ENCODE measurements around the gene PUS1. TPM values are rescaled to one million over a fixed set of nuclear protein-coding genes. Genes with fewer than 3 reads are reported as not detected.
"Not testable (repeated sequence)": the region's sequence is repeated elsewhere in the genome, so short reads cannot be mapped to it uniquely, and the experiment has no call there.

PUS1 gene
- total RNA-seq, 1 experiment from 2014 or later: 117 TPM

GRCh38 chr12:131883521-131883900, 45.6 kb upstream of the PUS1 start:
- Mint-ChIP-seq H3K27ac (no peak overlapping the region; a peak in 1 of 7 replicates), H3K9me3 (peaks cover 20 to 21% of the 10 kb centered on the region in 2 experiments), H3K36me3 (ENCODE audit: insufficient read depth in 1 of 3, low read depth in 3 of 3) (peaks cover 3 to 8% (median 6%) of the 10 kb centered on the region in 3 experiments; a peak in 4 of 7 replicates), H3K27me3 (ENCODE audit: low read depth) (peaks cover 4% of the 10 kb centered on the region), H3K4me1 (peaks cover 30 to 37% of the 10 kb centered on the region in 2 experiments), H3K4me3 (no peak overlapping the region)
- WGBS (ENCODE audit: extremely low coverage, insufficient read length, low lambda C conversion rate): no CpG with 5 or more reads among the region's 4 CpGs
- Histone ChIP-seq H3K27ac (ENCODE audit: insufficient read length, low read depth, low read length) (no peak overlapping the region), H3K56ac (ENCODE audit: insufficient read length, low read depth, low read length) (no peak overlapping the region), H2BK5ac (ENCODE audit: insufficient read length, low read length) (no peak overlapping the region), H3T11ph (ENCODE audit: low read length) (no peak overlapping the region), H2BK12ac (ENCODE audit: insufficient read length, low read depth, low read length) (no peak overlapping the region), H3K79me2 (ENCODE audit: insufficient read depth, low read length) (no peaks in the 10 kb centered on the region), H2BK120ac (ENCODE audit: low read depth, low read length, poor library complexity, severe bottlenecking) (no peak overlapping the region), H3K23ac (ENCODE audit: insufficient read length, low read depth, low read length) (no peak overlapping the region), H4K20me1 (ENCODE audit: control insufficient read depth, insufficient read depth, insufficient read length) (no peaks in the 10 kb centered on the region), H3K18ac (ENCODE audit: insufficient read length, low read depth, low read length) (no peak overlapping the region), H3K4ac (ENCODE audit: low read depth, low read length) (no peak overlapping the region), H3K14ac (ENCODE audit: insufficient read depth, low read length) (no peak overlapping the region; the same call in 1 of the 2 replicates), H2BK20ac (ENCODE audit: low read depth, low read length, poor library complexity, severe bottlenecking) (no peak overlapping the region), H4K91ac (ENCODE audit: insufficient read length, low read depth, low read length) (no peak overlapping the region), H4K8ac (replicated peaks; ENCODE audit: insufficient read length, low read depth, low read length) (no peak overlapping the region), H4K5ac (ENCODE audit: insufficient read length, low read depth, low read length) (no peak overlapping the region), H3K9ac (ENCODE audit: extremely low read depth, insufficient read length, low read length) (no peak overlapping the region), H2AK5ac (ENCODE audit: insufficient read length, low read length) (no peak overlapping the region), H3K79me1 (ENCODE audit: insufficient read depth, low read depth, low read length, poor library complexity, severe bottlenecking) (no peaks in the 10 kb centered on the region), H3K27me3 (ENCODE audit: insufficient read depth, low read length) (no peaks in the 10 kb centered on the region), H2BK15ac (ENCODE audit: low read depth, low read length) (no peak overlapping the region), H3K23me2 (ENCODE audit: insufficient read length, low read depth, low read length, poor library complexity, severe bottlenecking) (no peaks in the 10 kb centered on the region), H3K4me2 (ENCODE audit: insufficient read depth, insufficient read length, low read length) (no peak overlapping the region), H3K9me3 (ENCODE audit: control insufficient read depth, low read depth, low read length) (no peaks in the 10 kb centered on the region), H2AFZ (ENCODE audit: low read length) (no peak overlapping the region), H3K4me1 (ENCODE audit: insufficient read depth, low read length) (no peaks in the 10 kb centered on the region; the same call in 1 of the 2 replicates)
- TF ChIP-seq CTCF (conservative IDR thresholded peaks at IDR 0.05): no peak
- no peak for DNase-seq

DNA sequence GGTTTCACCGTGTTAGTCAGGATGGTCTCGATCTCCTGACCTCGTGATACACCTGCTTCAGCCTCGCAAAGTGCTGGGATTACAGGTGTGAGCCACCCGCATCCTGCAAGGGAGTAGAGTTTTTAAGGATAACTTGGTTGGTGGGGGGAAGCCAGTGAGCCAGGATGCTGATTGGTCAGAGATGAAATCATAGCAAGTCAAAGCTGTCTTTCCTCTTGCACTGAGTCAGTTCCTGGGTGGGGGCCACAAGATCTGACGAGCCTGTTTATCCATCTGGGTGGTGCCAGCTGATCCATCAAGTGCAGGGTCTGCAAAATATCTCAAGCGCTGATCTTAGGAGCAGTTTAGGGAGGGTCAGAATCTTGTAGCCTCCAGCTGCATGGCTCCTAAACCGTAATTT, 44.0 kb upstream of the PUS1 start:
- not testable (repeated sequence) for H3K56ac ChIP-seq (ENCODE audit: insufficient read length, low read depth, low read length); H3K79me2 ChIP-seq (ENCODE audit: insufficient read depth, low read length); DNase-seq; H3K23ac ChIP-seq (ENCODE audit: insufficient read length, low read depth, low read length); H4K8ac ChIP-seq (replicated peaks; ENCODE audit: insufficient read length, low read depth, low read length); H3K4me2 ChIP-seq (ENCODE audit: insufficient read depth, insufficient read length, low read length); H3K27me3 Mint-ChIP-seq (ENCODE audit: low read depth); H3K4me1 ChIP-seq (ENCODE audit: insufficient read depth, low read length); H3K9me3 ChIP-seq (ENCODE audit: control insufficient read depth, low read depth, low read length); H2AK5ac ChIP-seq (ENCODE audit: insufficient read length, low read length); H2BK20ac ChIP-seq (ENCODE audit: low read depth, low read length, poor library complexity, severe bottlenecking); H4K5ac ChIP-seq (ENCODE audit: insufficient read length, low read depth, low read length); H3K23me2 ChIP-seq (ENCODE audit: insufficient read length, low read depth, low read length, poor library complexity, severe bottlenecking); H3K14ac ChIP-seq (ENCODE audit: insufficient read depth, low read length); H2BK12ac ChIP-seq (ENCODE audit: insufficient read length, low read depth, low read length); H3K79me1 ChIP-seq (ENCODE audit: insufficient read depth, low read depth, low read length, poor library complexity, severe bottlenecking); H3K4ac ChIP-seq (ENCODE audit: low read depth, low read length); H3K18ac ChIP-seq (ENCODE audit: insufficient read length, low read depth, low read length); H2BK120ac ChIP-seq (ENCODE audit: low read depth, low read length, poor library complexity, severe bottlenecking); H3K4me3 Mint-ChIP-seq; H4K91ac ChIP-seq (ENCODE audit: insufficient read length, low read depth, low read length); H3K36me3 Mint-ChIP-seq (ENCODE audit: insufficient read depth in 1 of 3, low read depth in 3 of 3); H3K27me3 ChIP-seq (ENCODE audit: insufficient read depth, low read length); H2AFZ ChIP-seq (ENCODE audit: low read length); H3K9ac ChIP-seq (ENCODE audit: extremely low read depth, insufficient read length, low read length); H4K20me1 ChIP-seq (ENCODE audit: control insufficient read depth, insufficient read depth, insufficient read length); H3T11ph ChIP-seq (ENCODE audit: low read length); H2BK15ac ChIP-seq (ENCODE audit: low read depth, low read length); H3K27ac ChIP-seq (ENCODE audit: insufficient read length, low read depth, low read length); H3K27ac Mint-ChIP-seq; H2BK5ac ChIP-seq (ENCODE audit: insufficient read length, low read length)
- WGBS (ENCODE audit: extremely low coverage, insufficient read length, low lambda C conversion rate): no CpG with 5 or more reads among the region's 8 CpGs
- Mint-ChIP-seq H3K4me1 (peaks cover 26 to 32% of the 10 kb centered on the region in 2 experiments), H3K9me3 (peaks cover 20 to 21% of the 10 kb centered on the region in 2 experiments)

Data from H9 (cell line).